GM13977 (cell line): ENCODE data around the gene BCL11B.

Experiments used
- DNase-seq: peaks from one replicate; pipeline ENCODE4 v3.0.0; 2012; ENCODE audit warnings: low spot score
- in situ Hi-C: fragments of 300-500 bp; cut with MboI; formaldehyde crosslinking; loops from one replicate; pipeline ENCODE4 v1.12.0; 2022; ENCODE audit warnings: low sequenced_read_pairs, low pct_unique_long_range_greater_than_20kb, mixed read lengths, inconsistent platforms; ENCODE audit not compliant: unreplicated experiment
- TF ChIP-seq, protein P1 (sequence below): IDR thresholded peaks from 2 replicates; pipeline ENCODE4 v1.5.1; 2012; ENCODE audit warnings: mild to moderate bottlenecking, control low read depth; ENCODE audit not compliant: insufficient read depth; ENCODE audit errors: extremely low read depth, missing control alignments

Gene BCL11B

DNA sequence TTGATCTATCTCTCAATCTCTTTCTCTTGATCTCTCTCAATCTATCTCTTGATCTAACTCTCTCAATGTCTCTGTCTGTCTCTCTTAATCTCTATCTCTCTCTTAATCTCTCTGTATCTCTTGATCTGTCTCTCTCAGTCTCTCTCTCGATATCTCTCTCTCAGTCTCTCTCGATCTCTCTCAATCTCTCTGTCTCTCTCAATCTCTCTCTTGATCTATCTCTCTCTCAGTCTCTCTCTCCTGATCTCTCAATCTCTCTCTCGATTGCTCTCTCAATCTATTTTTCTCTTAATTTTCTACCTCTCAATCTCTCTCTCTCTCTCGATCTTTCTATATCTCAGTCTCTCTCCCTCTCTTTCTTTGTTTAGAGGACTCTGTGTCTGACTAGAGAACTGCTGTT lies 126.7 kb downstream of the BCL11B start:
- TF ChIP-seq, protein P1, sequence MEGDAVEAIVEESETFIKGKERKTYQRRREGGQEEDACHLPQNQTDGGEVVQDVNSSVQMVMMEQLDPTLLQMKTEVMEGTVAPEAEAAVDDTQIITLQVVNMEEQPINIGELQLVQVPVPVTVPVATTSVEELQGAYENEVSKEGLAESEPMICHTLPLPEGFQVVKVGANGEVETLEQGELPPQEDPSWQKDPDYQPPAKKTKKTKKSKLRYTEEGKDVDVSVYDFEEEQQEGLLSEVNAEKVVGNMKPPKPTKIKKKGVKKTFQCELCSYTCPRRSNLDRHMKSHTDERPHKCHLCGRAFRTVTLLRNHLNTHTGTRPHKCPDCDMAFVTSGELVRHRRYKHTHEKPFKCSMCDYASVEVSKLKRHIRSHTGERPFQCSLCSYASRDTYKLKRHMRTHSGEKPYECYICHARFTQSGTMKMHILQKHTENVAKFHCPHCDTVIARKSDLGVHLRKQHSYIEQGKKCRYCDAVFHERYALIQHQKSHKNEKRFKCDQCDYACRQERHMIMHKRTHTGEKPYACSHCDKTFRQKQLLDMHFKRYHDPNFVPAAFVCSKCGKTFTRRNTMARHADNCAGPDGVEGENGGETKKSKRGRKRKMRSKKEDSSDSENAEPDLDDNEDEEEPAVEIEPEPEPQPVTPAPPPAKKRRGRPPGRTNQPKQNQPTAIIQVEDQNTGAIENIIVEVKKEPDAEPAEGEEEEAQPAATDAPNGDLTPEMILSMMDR = no peak
- in situ Hi-C loops = no loop called here
- DNase-seq = no peak

DNA sequence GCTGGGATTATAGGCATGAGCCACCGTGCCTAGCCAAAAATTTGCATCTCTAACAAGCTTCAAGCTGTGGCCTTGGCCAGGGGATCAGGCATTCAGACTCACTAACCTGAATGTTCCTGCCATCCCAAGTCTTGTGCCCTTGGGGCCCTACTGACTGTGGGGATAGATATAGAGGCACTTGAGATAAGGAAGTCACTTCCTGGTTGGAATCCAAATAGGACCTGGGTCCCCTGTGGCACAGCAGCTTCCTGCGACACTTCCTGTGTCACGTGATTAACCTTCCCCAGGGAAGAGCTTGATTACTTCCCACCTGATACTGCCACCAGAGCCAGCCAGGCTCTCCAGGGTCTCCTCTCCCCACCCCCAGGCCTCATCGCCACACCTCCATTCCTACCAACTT lies 128.2 kb downstream of the BCL11B start:
- TF ChIP-seq, protein P1 = no peak
- in situ Hi-C loops = no loop called here
- no peak for DNase-seq

DNA sequence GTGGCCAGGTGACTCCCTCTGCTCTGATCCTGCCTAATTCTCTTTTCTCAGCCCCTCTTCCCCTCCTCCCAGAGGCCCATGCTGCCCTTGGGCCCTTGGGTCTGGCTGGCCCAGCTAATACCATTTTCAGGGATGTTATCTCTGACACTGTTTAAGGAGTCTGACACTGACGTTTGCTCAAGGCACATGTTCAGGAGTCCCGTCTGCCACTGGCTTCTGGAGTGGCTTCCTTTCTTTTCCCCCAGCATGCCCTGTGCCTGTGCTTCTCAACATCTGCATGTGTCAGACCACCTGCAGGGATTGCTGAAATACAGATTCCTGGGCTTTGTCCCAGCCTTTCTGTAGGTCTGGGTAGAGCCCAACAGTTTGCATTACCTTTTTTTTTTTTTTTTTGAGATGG lies 128.9 kb downstream of the BCL11B start:
- in situ Hi-C loops = no loop called here
- TF ChIP-seq, protein P1 = no peak

DNA sequence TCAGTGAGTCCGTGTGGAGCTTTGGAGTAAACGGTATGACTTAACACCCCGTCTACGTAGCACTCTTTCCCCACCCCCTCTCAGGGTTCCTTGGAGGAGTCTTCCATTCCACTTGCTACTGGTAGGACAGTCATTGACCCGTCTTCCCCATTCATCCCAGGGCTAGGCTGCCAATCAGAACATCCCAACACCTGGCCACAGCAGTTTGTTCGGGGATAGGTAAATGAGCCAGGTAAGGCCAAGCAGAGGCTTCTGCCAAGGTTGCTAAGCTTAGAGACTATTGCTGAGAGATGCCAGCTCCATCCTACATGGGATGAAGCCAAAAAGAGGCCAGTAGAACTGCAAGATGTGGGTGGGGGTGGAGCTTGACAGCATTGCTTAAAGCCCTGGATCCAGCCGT lies 130.8 kb downstream of the BCL11B start:
- TF ChIP-seq, protein P1 = no peak
- in situ Hi-C loops = no loop called here

More for the DNA sequence above, 128.9 kb downstream of the BCL11B start:
- DNase-seq = no peak

DNA sequence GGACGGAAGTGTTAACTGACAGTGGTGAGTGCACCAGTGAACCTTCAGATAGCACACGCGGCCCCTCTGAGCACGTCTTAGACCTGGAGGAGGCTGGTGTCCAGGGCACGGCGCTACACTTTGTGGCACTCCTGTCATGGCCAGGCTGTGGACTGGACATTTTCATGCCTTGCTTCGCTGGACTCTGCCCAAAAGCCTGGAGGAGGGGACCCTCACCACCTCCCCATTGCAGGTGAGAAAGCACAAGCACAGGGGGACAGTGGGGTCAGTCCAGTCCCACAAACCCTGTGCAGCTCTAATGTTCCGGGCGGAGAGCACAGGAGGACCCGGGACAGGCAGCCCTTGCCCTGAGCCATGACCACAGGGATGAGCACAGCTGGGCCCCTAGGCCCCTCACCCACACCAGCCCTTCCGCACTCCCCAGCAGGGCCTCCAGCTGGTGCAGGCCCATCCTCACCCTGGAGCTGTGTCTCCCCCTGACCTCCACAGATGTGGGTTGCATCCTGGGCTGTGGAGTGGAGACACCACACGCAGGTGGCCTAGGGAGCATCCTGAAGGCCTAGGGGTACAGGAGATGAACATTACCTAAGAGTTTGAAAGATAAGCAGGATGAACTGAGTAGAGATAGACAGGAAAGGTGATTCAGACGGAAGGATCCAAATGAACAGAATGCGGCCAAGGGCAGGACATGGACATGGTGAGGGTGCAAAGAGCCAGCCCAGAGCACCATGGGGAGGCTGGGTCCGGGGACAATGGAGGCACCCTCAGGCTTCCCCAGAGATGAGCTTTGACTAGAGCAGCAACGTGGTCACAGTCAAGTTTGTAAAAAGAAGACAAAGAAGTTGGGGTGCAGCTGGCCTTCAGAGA lies 132.8 kb downstream of the BCL11B start:
- in situ Hi-C loops = no loop called here
- TF ChIP-seq, protein P1 = no peak
- DNase-seq = no peak

More for the DNA sequence above, 130.8 kb downstream of the BCL11B start:
- no peak for DNase-seq

DNA sequence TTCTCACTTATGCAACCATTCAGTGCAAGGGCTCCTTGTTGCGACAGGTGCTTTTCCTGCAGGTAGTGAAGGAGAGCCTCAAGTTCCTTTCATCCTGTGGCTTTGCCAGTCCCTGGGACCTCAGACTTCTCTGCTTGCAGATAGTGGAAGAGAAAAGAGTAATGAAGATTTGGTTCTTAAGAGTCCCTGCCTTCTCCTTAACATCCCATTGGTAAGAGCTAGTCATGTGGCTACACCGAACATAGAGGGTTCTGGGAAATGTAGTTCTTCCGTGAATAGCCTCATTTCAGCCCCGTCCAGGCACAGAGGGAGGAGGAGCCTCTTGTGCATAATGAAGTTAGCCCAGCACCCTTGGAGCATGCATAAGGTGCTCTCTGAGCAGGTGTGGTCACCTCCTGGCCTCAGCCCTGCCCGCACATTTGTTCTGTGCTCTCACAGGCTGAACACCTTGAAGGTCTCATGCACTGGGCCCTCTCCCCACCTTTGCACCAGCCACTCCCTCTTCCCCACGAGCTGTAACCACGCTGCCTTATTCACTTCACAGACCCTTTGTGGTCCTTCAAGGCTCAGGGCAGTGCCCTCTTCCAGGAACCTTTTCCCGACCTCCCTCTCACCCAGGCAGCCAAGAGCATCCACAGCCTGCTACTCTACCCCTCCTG lies 134.0 kb downstream of the BCL11B start:
- in situ Hi-C loops = no loop called here
- no peak for DNase-seq
- TF ChIP-seq, protein P1 = no peak
